Measurements from ENCODE around the gene RAPGEF5. TPM values are rescaled to one million over a fixed set of nuclear protein-coding genes. Genes with fewer than 3 reads are reported as not detected.

The RAPGEF5 gene
- total and polyA plus RNA-seq, 2 experiments from 2014 or later = 0.21 TPM; not detected in 1

GRCh38 chr7:22387583-22387982 is 30.6 kb upstream of the RAPGEF5 start:
- no peak for TF ChIP-seq CTCF (IDR thresholded peaks at IDR 0.05; ENCODE audit: low read depth, low read length)
- H3K27me3 ChIP-seq = no peaks in the 10 kb centered on the region
- peak in 1 of 2 donors; percentile 24 for DNase-seq (ENCODE audit: low read depth in 1 of 2, low spot score in 1 of 2)
- no peak overlapping the region for H3K27ac ChIP-seq
- H3K4me1 ChIP-seq (ENCODE audit: low read depth) = no peaks in the 10 kb centered on the region
- no peaks in the 10 kb centered on the region for H3K36me3 ChIP-seq
- no peaks in the 10 kb centered on the region for H3K9me3 ChIP-seq (ENCODE audit: low read depth)
- no peak overlapping the region for H3K4me3 ChIP-seq

- Histone ChIP-seq H3K9me3 (ENCODE audit: low read depth) (no peaks in the 10 kb centered on the region), H3K4me1 (ENCODE audit: low read depth) (no peaks in the 10 kb centered on the region), H3K4me3 (no peak overlapping the region), H3K27me3 (no peaks in the 10 kb centered on the region), H3K36me3 (no peaks in the 10 kb centered on the region), H3K27ac (no peak overlapping the region)
- TF ChIP-seq CTCF (IDR thresholded peaks at IDR 0.05; ENCODE audit: low read depth, low read length) = no peak
- no peak for DNase-seq (ENCODE audit: low read depth in 1 of 2, low spot score in 1 of 2)
These were observed 29.9 kb upstream of the RAPGEF5 start for GRCh38 chr7:22386865-22387264.

GRCh38 chr7:22386206-22386858 is 29.4 kb upstream of the RAPGEF5 start:
- DNase-seq (ENCODE audit: low read depth in 1 of 2, low spot score in 1 of 2) = no peak
- no peaks in the 10 kb centered on the region for H3K9me3 ChIP-seq (ENCODE audit: low read depth)
- no peaks in the 10 kb centered on the region for H3K36me3 ChIP-seq
- no peak for TF ChIP-seq CTCF (IDR thresholded peaks at IDR 0.05; ENCODE audit: low read depth, low read length)
- H3K4me3 ChIP-seq = no peak overlapping the region
- H3K27ac ChIP-seq = no peak overlapping the region
- no peaks in the 10 kb centered on the region for H3K27me3 ChIP-seq
- no peaks in the 10 kb centered on the region for H3K4me1 ChIP-seq (ENCODE audit: low read depth)

GRCh38 chr7:22385326-22385725 is 28.4 kb upstream of the RAPGEF5 start:
- H3K4me1 ChIP-seq (ENCODE audit: low read depth) = no peaks in the 10 kb centered on the region
- no peaks in the 10 kb centered on the region for H3K27me3 ChIP-seq
- no peaks in the 10 kb centered on the region for H3K9me3 ChIP-seq (ENCODE audit: low read depth)
- no peak overlapping the region for H3K4me3 ChIP-seq
- no peak overlapping the region for H3K27ac ChIP-seq
- TF ChIP-seq CTCF (IDR thresholded peaks at IDR 0.05; ENCODE audit: low read depth, low read length) = no peak
- H3K36me3 ChIP-seq = no peaks in the 10 kb centered on the region
- no peak for DNase-seq (ENCODE audit: low read depth in 1 of 2, low spot score in 1 of 2)

GRCh38 chr7:22380333-22380732 is 23.4 kb upstream of the RAPGEF5 start:
- Histone ChIP-seq H3K27me3 (no peaks in the 10 kb centered on the region), H3K36me3 (no peaks in the 10 kb centered on the region), H3K4me3 (no peak overlapping the region), H3K4me1 (ENCODE audit: low read depth) (no peaks in the 10 kb centered on the region), H3K9me3 (ENCODE audit: low read depth) (no peaks in the 10 kb centered on the region), H3K27ac (no peak overlapping the region)
- no peak for TF ChIP-seq CTCF (IDR thresholded peaks at IDR 0.05; ENCODE audit: low read depth, low read length)
- no peak for DNase-seq (ENCODE audit: low read depth in 1 of 2, low spot score in 1 of 2)

All from cardiac muscle cell (in vitro differentiated cells and primary cell).